ENCODE results near the gene FUT9. TPM values are rescaled to one million over a fixed set of nuclear protein-coding genes. Genes with fewer than 3 reads are reported as not detected.
A peak's percentile ranks its signal among the peaks of the same experiment; 100 is the strongest.

Gene FUT9
- total RNA-seq, 2 donors from 2014 or later = 1.5 to 4.3 TPM

GRCh38 chr6:96157018-96157565, 141.3 kb downstream of the FUT9 start:
- no peak for TF ChIP-seq CTCF (conservative IDR thresholded peaks at IDR 0.05)
- Mint-ChIP-seq H3K9me3 (no peaks in the 10 kb centered on the region), H3K4me3 (no peak overlapping the region), H3K4me1 (no peaks in the 10 kb centered on the region), H3K27me3 (ENCODE audit: insufficient read depth) (no peaks in the 10 kb centered on the region), H3K27ac (no peak overlapping the region), H3K36me3 (ENCODE audit: low read depth) (no peaks in the 10 kb centered on the region)
- Histone ChIP-seq H3K4me1 (ENCODE audit: control insufficient read depth, insufficient read depth, low read length) (no peaks in the 10 kb centered on the region), H3K4me3 (ENCODE audit: low read length) (no peak overlapping the region), H3K9ac (ENCODE audit: extremely low read depth, low read length, poor library complexity, severe bottlenecking) (no peak overlapping the region), H3K27ac (ENCODE audit: low read depth, low read length) (no peak overlapping the region), H3K36me3 (ENCODE audit: control insufficient read depth, insufficient read depth, low read length) (no peaks in the 10 kb centered on the region), H3K9me3 (ENCODE audit: control insufficient read depth, low read length) (no peaks in the 10 kb centered on the region), H3K27me3 (ENCODE audit: control insufficient read depth, insufficient read depth, low read length, poor library complexity, severe bottlenecking) (no peaks in the 10 kb centered on the region)
- DNase-seq = no peak
- 73 to 92% methylated on average over 2 to 3 of the region's 3 CpGs for WGBS, 2 experiments (ENCODE audit: insufficient coverage in 1 of 2, insufficient read length in 1 of 2)

- Mint-ChIP-seq H3K4me3 (no peak overlapping the region), H3K36me3 (ENCODE audit: low read depth) (no peaks in the 10 kb centered on the region), H3K27me3 (ENCODE audit: insufficient read depth) (no peaks in the 10 kb centered on the region), H3K9me3 (no peaks in the 10 kb centered on the region), H3K4me1 (peaks cover 12% of the 10 kb centered on the region), H3K27ac (peak overlapping the region; percentile 62)
- no peak overlapping the region for H3K9ac ChIP-seq (ENCODE audit: extremely low read depth, low read length, poor library complexity, severe bottlenecking)
- no peaks in the 10 kb centered on the region for H3K9me3 ChIP-seq (ENCODE audit: control insufficient read depth, low read length)
- TF ChIP-seq CTCF (conservative IDR thresholded peaks at IDR 0.05) = no peak
- 13 to 40% methylated on average over 1 to 2 of the region's 2 CpGs for WGBS, 2 experiments (ENCODE audit: insufficient coverage in 1 of 2, insufficient read length in 1 of 2)
- H3K36me3 ChIP-seq (ENCODE audit: control insufficient read depth, insufficient read depth, low read length) = no peaks in the 10 kb centered on the region
- H3K27me3 ChIP-seq (ENCODE audit: control insufficient read depth, insufficient read depth, low read length, poor library complexity, severe bottlenecking) = no peaks in the 10 kb centered on the region
- H3K27ac ChIP-seq (ENCODE audit: low read depth, low read length) = no peak overlapping the region
- DNase-seq = peak; percentile 67
- no peak overlapping the region for H3K4me3 ChIP-seq (ENCODE audit: low read length)
- H3K4me1 ChIP-seq (ENCODE audit: control insufficient read depth, insufficient read depth, low read length) = no peaks in the 10 kb centered on the region
Measured at GRCh38 chr6:96162711-96163120, 146.9 kb downstream of the FUT9 start.

- no peaks in the 10 kb centered on the region for H3K9me3 Mint-ChIP-seq
- H3K27ac ChIP-seq (ENCODE audit: low read depth, low read length) = no peak overlapping the region
Measured at GRCh38 chr6:96164802-96165201, 149.0 kb downstream of the FUT9 start.

More at GRCh38 chr6:96164802-96165201, 149.0 kb downstream of the FUT9 start:
- Histone ChIP-seq H3K27me3 (ENCODE audit: control insufficient read depth, insufficient read depth, low read length, poor library complexity, severe bottlenecking) (no peaks in the 10 kb centered on the region), H3K36me3 (ENCODE audit: control insufficient read depth, insufficient read depth, low read length) (no peaks in the 10 kb centered on the region), H3K9me3 (ENCODE audit: control insufficient read depth, low read length) (no peaks in the 10 kb centered on the region), H3K9ac (ENCODE audit: extremely low read depth, low read length, poor library complexity, severe bottlenecking) (no peak overlapping the region), H3K4me3 (ENCODE audit: low read length) (no peak overlapping the region), H3K4me1 (ENCODE audit: control insufficient read depth, insufficient read depth, low read length) (no peaks in the 10 kb centered on the region)
- no peak for DNase-seq
- TF ChIP-seq CTCF (conservative IDR thresholded peaks at IDR 0.05) = no peak
- Mint-ChIP-seq H3K4me1 (peaks cover 12% of the 10 kb centered on the region), H3K4me3 (no peak overlapping the region), H3K27ac (no peak overlapping the region), H3K27me3 (ENCODE audit: insufficient read depth) (no peaks in the 10 kb centered on the region), H3K36me3 (ENCODE audit: low read depth) (no peaks in the 10 kb centered on the region)

Measured in endodermal cell (in vitro differentiated cells).